ENCODE measurements around the gene ZDHHC23.

The ZDHHC23 gene, protein sequence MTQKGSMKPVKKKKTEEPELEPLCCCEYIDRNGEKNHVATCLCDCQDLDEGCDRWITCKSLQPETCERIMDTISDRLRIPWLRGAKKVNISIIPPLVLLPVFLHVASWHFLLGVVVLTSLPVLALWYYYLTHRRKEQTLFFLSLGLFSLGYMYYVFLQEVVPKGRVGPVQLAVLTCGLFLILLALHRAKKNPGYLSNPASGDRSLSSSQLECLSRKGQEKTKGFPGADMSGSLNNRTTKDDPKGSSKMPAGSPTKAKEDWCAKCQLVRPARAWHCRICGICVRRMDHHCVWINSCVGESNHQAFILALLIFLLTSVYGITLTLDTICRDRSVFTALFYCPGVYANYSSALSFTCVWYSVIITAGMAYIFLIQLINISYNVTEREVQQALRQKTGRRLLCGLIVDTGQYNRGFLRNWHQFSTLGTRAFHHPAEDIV

DNA sequence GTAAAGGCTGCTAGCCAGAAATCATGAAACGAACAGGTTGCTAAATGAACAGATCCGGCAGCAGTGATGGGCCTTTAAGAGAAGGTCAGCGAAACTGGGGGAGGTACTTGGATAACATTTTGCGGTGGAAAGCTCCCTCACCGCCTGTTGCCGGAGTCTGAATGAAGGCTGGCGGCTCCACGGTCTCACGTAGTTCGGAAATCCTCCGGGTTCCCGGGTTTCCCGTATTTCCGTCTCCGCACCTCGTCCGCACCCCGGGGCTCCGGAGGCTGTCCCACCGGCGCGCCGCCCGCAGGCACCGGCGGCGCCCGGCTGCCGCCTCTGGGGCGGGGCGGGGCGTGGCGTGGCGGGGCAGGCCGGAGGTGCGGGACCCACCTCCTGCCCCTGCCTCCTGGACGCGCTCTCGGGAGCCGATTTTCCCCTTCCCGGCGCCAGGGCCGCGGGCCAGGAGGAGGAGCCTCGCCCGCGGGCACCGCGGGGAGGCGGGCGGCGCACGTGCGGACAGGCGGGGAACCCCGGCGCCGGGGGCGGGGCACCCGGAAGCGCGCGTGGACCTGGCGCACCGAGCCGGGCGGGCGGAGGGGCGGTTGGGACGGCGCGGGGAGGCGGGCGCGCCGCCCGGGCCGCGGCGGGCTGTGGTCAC, at the start of gene ZDHHC23:
Gene ZDHHC23, plus strand, starts transcription at position 642 of the 643 bp plus-strand sequence. CDS start 790 bp downstream, outside the sequence.
- peak in 35 of 56 donors; percentile 6 to 70 (median 38) for DNase-seq

GRCh38 chr3:113898892-113899291, 48.9 kb upstream of the ZDHHC23 start:
- no peak for DNase-seq

GRCh38 chr3:113906568-113907140, 41.2 kb upstream of the ZDHHC23 start:
- DNase-seq: no peak

DNA sequence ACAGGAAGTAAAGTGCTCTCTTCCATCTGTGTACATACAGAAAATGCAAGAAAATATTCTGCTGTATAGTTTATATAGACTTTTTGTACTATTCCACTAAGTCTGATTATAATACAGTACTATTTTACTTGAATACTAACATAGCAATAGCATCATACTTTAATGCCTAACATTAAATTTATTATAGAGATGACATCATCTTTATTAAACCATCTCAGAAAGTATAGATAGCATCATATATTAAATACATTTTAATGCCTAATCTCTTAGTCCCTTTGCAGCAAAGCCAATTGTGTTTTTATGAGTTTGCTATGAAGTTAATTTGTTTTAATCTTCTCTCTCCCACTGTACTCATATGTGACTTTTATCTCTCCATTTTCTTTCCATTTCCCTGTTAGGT, 39.7 kb upstream of the ZDHHC23 start:
- no peak for DNase-seq

DNA sequence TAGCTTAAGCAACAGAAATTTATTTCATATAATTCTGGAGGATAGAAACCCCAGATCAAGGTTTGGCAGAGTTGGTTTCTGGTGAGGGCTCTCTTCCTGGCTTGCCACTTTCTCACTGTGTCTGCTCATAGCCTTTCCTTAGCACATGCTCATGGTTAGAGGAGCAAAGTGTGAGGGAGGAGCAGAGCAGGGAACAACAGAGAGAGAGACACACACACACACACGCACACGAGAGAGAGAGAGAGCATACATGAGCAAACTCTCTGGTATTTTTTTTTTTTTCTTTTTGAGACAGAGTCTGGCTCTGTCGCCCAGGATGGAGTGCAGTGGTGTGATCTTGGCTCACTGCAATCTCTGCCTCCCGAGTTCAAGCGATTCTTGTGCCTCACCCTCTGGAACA, 36.8 kb upstream of the ZDHHC23 start:
- no peak for DNase-seq

GRCh38 chr3:113912552-113913236, 35.1 kb upstream of the ZDHHC23 start:
- peak in 2 of 56 donors; percentile 3 to 4 for DNase-seq

- no peak for DNase-seq
Measured at GRCh38 chr3:113914646-113915045, 33.2 kb upstream of the ZDHHC23 start.

GRCh38 chr3:113927556-113927955, 20.3 kb upstream of the ZDHHC23 start:
- DNase-seq: no peak

- DNase-seq: no peak
Measured at GRCh38 chr3:113946831-113947230, 982 bp upstream of the ZDHHC23 start.

- peak in 18 of 56 donors; percentile 6 to 51 (median 29) for DNase-seq
Measured at GRCh38 chr3:113948015-113948917, 453 bp downstream of the ZDHHC23 start.

- DNase-seq: no peak
Measured at GRCh38 chr3:113952921-113953320, 5.1 kb downstream of the ZDHHC23 start.

- no peak for DNase-seq
Measured at GRCh38 chr3:113953677-113954076, 5.9 kb downstream of the ZDHHC23 start.

- DNase-seq: peak in 9 of 56 donors; percentile 1 to 27 (median 16)
Measured at GRCh38 chr3:113954091-113954685, 6.4 kb downstream of the ZDHHC23 start.

GRCh38 chr3:113963879-113964278, 16.1 kb downstream of the ZDHHC23 start:
- DNase-seq: no peak

- no peak for DNase-seq
Measured at GRCh38 chr3:113966172-113966571, 18.4 kb downstream of the ZDHHC23 start.

DNA sequence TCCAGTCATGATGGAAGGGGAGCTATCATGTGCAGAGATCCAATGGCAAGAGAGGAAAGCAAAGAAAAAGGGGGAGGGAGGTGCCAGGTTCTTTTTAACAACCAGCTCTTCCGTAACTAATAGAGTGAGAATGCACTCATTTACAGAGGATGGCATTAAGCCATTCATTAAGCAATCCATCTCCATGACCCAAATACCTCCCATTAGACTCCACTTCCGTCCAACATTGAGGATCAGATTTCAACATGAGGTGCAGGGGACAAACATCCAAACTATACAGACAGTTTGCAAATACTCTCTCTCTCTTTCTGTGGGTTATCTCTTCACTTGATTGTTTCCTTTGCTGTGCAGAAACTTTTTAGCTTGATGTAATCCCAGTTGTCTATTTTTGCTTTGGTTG, 21.2 kb downstream of the ZDHHC23 start:
- DNase-seq: no peak

DNA sequence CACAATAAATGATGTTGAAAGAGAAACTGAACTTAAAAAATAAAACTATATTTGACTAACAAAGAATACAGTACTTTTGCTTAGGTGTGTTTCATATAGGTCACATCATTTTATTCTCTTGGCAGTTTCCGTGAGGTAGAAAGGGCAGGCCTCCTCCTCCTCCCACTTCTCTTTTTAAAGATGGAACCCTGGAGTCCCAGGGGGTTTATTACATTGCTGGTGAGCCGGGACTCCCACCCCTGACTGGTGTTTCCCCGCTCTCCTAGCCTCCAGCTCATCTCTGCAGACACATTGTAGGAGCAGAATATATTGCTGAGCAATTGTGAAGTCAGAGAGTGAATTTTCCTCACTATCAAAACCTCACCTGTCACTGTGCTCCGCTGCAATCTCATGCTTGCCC, 30.0 kb downstream of the ZDHHC23 start:
- no peak for DNase-seq

GRCh38 chr3:113979916-113980315, 32.1 kb downstream of the ZDHHC23 start:
- no peak for DNase-seq

DNA sequence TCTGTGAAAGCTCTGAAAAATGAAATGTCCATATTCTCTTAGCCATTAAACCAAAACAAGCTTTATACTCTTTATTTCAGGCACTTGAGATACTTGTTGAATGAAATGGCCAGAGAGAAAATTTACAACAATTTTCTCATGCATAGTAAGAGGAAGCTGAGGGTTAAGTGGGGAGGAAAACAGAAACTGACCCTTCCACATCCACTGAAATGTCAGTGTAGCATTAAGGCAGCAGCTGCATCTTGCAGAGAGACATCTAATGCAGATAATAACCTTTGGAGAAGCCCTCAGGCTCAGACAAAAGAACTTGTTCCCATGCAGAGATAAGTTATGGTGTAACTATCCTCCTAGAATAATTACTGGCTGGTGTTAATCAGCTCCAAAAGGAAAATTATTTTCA, 34.0 kb downstream of the ZDHHC23 start:
- DNase-seq: no peak

GRCh38 chr3:113983544-113983943, 35.7 kb downstream of the ZDHHC23 start:
- no peak for DNase-seq
